Natural killer cell treated with Interleukin-12 subunit alpha and Interleukin-12 subunit beta and Interleukin-15 and Interleukin-18, amount 100 ng/mL, for 72 hours (primary cell): Measurements from ENCODE around the gene UBE2Z. TPM values are rescaled to one million over a fixed set of nuclear protein-coding genes. Genes with fewer than 3 reads are reported as not detected.

Experiments used
- ATAC-seq, 2 donors: fragments of 150-1000 bp; cut with Tn5 transposase in 1 of 2; sonication (Bioruptor Pico), chemical (Tn5 transposase) in 1 of 2; 2 replicates each; pipeline ENCODE4 v1.10.0; 2021
- DNase-seq: peaks from one replicate; pipeline ENCODE4 v3.0.0; 2022; ENCODE audit warnings: low spot score
- H3K27ac Mint-ChIP-seq, 2 donors: 1 replicate in 1 of 2; 2 replicates in 1 of 2; pipeline ENCODE4 v1.8.0; 2022; ENCODE audit warnings: mixed read lengths in 2 of 2, mild to moderate bottlenecking in 1 of 2, moderate library complexity in 1 of 2
- H3K27me3 Mint-ChIP-seq, 2 donors: 1 replicate in 1 of 2; 2 replicates in 1 of 2; pipeline ENCODE4 v1.8.0; 2022; ENCODE audit warnings: mixed read lengths in 2 of 2
- H3K36me3 Mint-ChIP-seq: one replicate; pipeline ENCODE4 v1.8.0; 2022; ENCODE audit warnings: mixed read lengths
- H3K4me1 Mint-ChIP-seq, 2 donors: 1 replicate in 1 of 2; 2 replicates in 1 of 2; pipeline ENCODE4 v1.8.0; 2022; ENCODE audit warnings: low read depth in 2 of 2, mixed read lengths in 2 of 2, mild to moderate bottlenecking in 1 of 2
- H3K4me3 Mint-ChIP-seq: one replicate; pipeline ENCODE4 v1.8.0; 2022; ENCODE audit warnings: mixed read lengths
- H3K9me3 Mint-ChIP-seq: 2 replicates; pipeline ENCODE4 v1.8.0; 2022; ENCODE audit warnings: mixed read lengths
- total RNA-seq, 2 donors: library from RNA; stranded (reverse); gene quantifications; one replicate each; pipeline ENCODE4 v1.2.3, GENCODE V29; 2022

Gene UBE2Z
- total RNA-seq, 2 donors from 2014 or later: 109 to 130 TPM

GRCh38 chr17:48954300-48954755 lies 46.1 kb downstream of the UBE2Z start:
- DNase-seq (no peak), ATAC-seq (no peak)
- Mint-ChIP-seq H3K4me3 (no peak overlapping the region), H3K4me1 (peaks cover 5 to 6% of the 10 kb centered on the region in 2 donors), H3K27ac (no peak overlapping the region), H3K9me3 (no peaks in the 10 kb centered on the region), H3K27me3 (peaks cover 4 to 13% of the 10 kb centered on the region in 2 donors), H3K36me3 (no peaks in the 10 kb centered on the region)

GRCh38 chr17:48960834-48961515 lies 52.8 kb downstream of the UBE2Z start:
- Mint-ChIP-seq H3K36me3 (no peaks in the 10 kb centered on the region), H3K4me3 (no peak overlapping the region), H3K9me3 (no peaks in the 10 kb centered on the region), H3K4me1 (peaks cover 5 to 7% of the 10 kb centered on the region in 2 donors), H3K27me3 (peaks cover 18 to 19% of the 10 kb centered on the region in 2 donors), H3K27ac (no peak overlapping the region)
- DNase-seq (no peak), ATAC-seq (no peak)

- no peak for ATAC-seq
- Mint-ChIP-seq H3K36me3 (no peaks in the 10 kb centered on the region), H3K9me3 (no peaks in the 10 kb centered on the region), H3K4me3 (no peak overlapping the region), H3K4me1 (peaks cover 2 to 4% of the 10 kb centered on the region in 2 donors), H3K27me3 (peaks cover 16 to 19% of the 10 kb centered on the region in 2 donors), H3K27ac (no peak overlapping the region)
- no peak for DNase-seq
These were observed 53.5 kb downstream of the UBE2Z start for GRCh38 chr17:48961516-48962233.

- H3K27me3 Mint-ChIP-seq: peaks cover 15 to 33% of the 10 kb centered on the region in 2 donors
- no peaks in the 10 kb centered on the region for H3K36me3 Mint-ChIP-seq
- no peaks in the 10 kb centered on the region for H3K9me3 Mint-ChIP-seq
- no peak for ATAC-seq
- DNase-seq: no peak
- no peak overlapping the region for H3K4me3 Mint-ChIP-seq
- H3K27ac Mint-ChIP-seq: no peak overlapping the region
- H3K4me1 Mint-ChIP-seq: no peaks in the 10 kb centered on the region
These were observed 62.0 kb downstream of the UBE2Z start for GRCh38 chr17:48970224-48970623.

- Mint-ChIP-seq H3K27me3 (peaks cover 15 to 30% of the 10 kb centered on the region in 2 donors), H3K36me3 (no peaks in the 10 kb centered on the region), H3K9me3 (no peaks in the 10 kb centered on the region), H3K27ac (no peak overlapping the region), H3K4me1 (no peaks in the 10 kb centered on the region), H3K4me3 (no peak overlapping the region)
- ATAC-seq (no peak), DNase-seq (no peak)
These were observed 62.9 kb downstream of the UBE2Z start for GRCh38 chr17:48970865-48971687.

GRCh38 chr17:48972749-48973097 lies 64.5 kb downstream of the UBE2Z start:
- Mint-ChIP-seq H3K27ac (no peak overlapping the region), H3K27me3 (peaks cover 15 to 25% of the 10 kb centered on the region in 2 donors), H3K36me3 (no peaks in the 10 kb centered on the region), H3K9me3 (no peaks in the 10 kb centered on the region), H3K4me1 (no peaks in the 10 kb centered on the region), H3K4me3 (no peak overlapping the region)
- no peak for ATAC-seq
- no peak for DNase-seq

GRCh38 chr17:48973806-48974205 lies 65.6 kb downstream of the UBE2Z start:
- Mint-ChIP-seq H3K36me3 (no peaks in the 10 kb centered on the region), H3K27me3 (peaks cover 7 to 24% of the 10 kb centered on the region in 2 donors), H3K27ac (no peak overlapping the region), H3K4me3 (no peak overlapping the region), H3K9me3 (no peaks in the 10 kb centered on the region), H3K4me1 (no peaks in the 10 kb centered on the region)
- no peak for ATAC-seq
- no peak for DNase-seq

Other genes with a start within 250 kb of the UBE2Z start
- gene PRAC1, start 185.9 kb upstream of the UBE2Z start, total RNA-seq: not detected
- not detected for gene PRAC2, start 185.2 kb upstream of the UBE2Z start, total RNA-seq
- not detected for gene HOXB13, start 179.7 kb upstream of the UBE2Z start, total RNA-seq
- gene TTLL6, start 91.2 kb upstream of the UBE2Z start, total RNA-seq: not detected
- gene CALCOCO2, start 77.4 kb upstream of the UBE2Z start, total RNA-seq: 100 to 1,000 TPM; 118 to 166 TPM
- 100 to 1,000 TPM in 1 of 2 donors, 10 to 100 TPM in 1; 66.5 to 102 TPM for gene ATP5MC1, start 15.6 kb upstream of the UBE2Z start, total RNA-seq
- gene SNF8, start 36.4 kb downstream of the UBE2Z start, total RNA-seq: 100 to 1,000 TPM; 116 to 148 TPM
- gene GIP, start 60.2 kb downstream of the UBE2Z start, total RNA-seq: not detected
- under 1 TPM in 1 of 2 donors, not detected in 1; 0.55 TPM for gene IGF2BP1, start 89.0 kb downstream of the UBE2Z start, total RNA-seq
- not detected for gene B4GALNT2, start 224.4 kb downstream of the UBE2Z start, total RNA-seq